Adipocyte (in vitro differentiated cells): ENCODE measurements around the gene OTOR.

ENCODE experiments used
- DNase-seq: peaks from one replicate; pipeline ENCODE4 v3.0.0-alpha.2; 2015; ENCODE audit warnings: low read depth
- H3K27me3 ChIP-seq: replicated peaks from 2 replicates; pipeline ENCODE4 v1.7.0; 2013; ENCODE audit warnings: mild to moderate bottlenecking, low read length, moderate library complexity; ENCODE audit not compliant: control insufficient read depth, insufficient read depth
- H3K36me3 ChIP-seq: 2 replicates; pipeline ENCODE4 v1.7.0; 2013; ENCODE audit warnings: low read length, mild to moderate bottlenecking, moderate library complexity; ENCODE audit not compliant: control insufficient read depth, insufficient read depth, severe bottlenecking
- H3K4me1 ChIP-seq: 2 replicates; pipeline ENCODE4 v1.7.0; 2013; ENCODE audit warnings: mild to moderate bottlenecking, low read length, moderate library complexity; ENCODE audit not compliant: control insufficient read depth, insufficient read depth
- H3K4me3 ChIP-seq: 2 replicates; pipeline ENCODE4 v1.7.0; 2013; ENCODE audit warnings: mild to moderate bottlenecking, low read length, moderate library complexity
- H3K9ac ChIP-seq: 2 replicates; pipeline ENCODE4 v1.7.0; 2013; ENCODE audit warnings: mild to moderate bottlenecking, low read length, moderate library complexity
- H3K9me3 ChIP-seq: 2 replicates; pipeline ENCODE4 v1.7.0; 2013; ENCODE audit warnings: mild to moderate bottlenecking, low read length, moderate library complexity; ENCODE audit not compliant: control insufficient read depth

Gene OTOR

GRCh38 chr20:16748308-16748900, at the start of gene OTOR:
TSS of gene OTOR (plus strand) at chr20:16748358. CDS start at chr20:16748402, 44 bp downstream.
- Histone ChIP-seq H3K9me3 (no peaks in the 10 kb centered on the region), H3K4me1 (no peaks in the 10 kb centered on the region), H3K4me3 (no peak within 1 kb of the TSS), H3K27me3 (peaks cover under 1% of the 10 kb centered on the region), H3K9ac (no peak within 1 kb of the TSS), H3K36me3 (no peaks in the 10 kb centered on the region)
- DNase-seq = no peak

GRCh38 chr20:16699293-16699692, 48.9 kb upstream of the OTOR start:
- Histone ChIP-seq H3K9me3 (no peaks in the 10 kb centered on the region), H3K4me3 (no peak overlapping the region), H3K36me3 (no peaks in the 10 kb centered on the region), H3K9ac (no peak overlapping the region), H3K4me1 (no peaks in the 10 kb centered on the region), H3K27me3 (peaks cover 13% of the 10 kb centered on the region)
- no peak for DNase-seq

- Histone ChIP-seq H3K9me3 (peaks cover 5% of the 10 kb centered on the region), H3K4me1 (no peaks in the 10 kb centered on the region), H3K36me3 (no peaks in the 10 kb centered on the region), H3K4me3 (no peak overlapping the region), H3K27me3 (peaks cover 13% of the 10 kb centered on the region), H3K9ac (no peak overlapping the region)
- DNase-seq = no peak
These were observed 46.9 kb upstream of the OTOR start for GRCh38 chr20:16701296-16701695.

- H3K4me3 ChIP-seq = no peak overlapping the region
- peaks cover 5% of the 10 kb centered on the region for H3K9me3 ChIP-seq
- H3K36me3 ChIP-seq = no peaks in the 10 kb centered on the region
- peaks cover 4% of the 10 kb centered on the region for H3K27me3 ChIP-seq
- no peak for DNase-seq
- H3K4me1 ChIP-seq = no peaks in the 10 kb centered on the region
- no peak overlapping the region for H3K9ac ChIP-seq
These were observed 44.6 kb upstream of the OTOR start for GRCh38 chr20:16703570-16703969.

GRCh38 chr20:16707674-16708073, 40.5 kb upstream of the OTOR start:
- Histone ChIP-seq H3K9ac (no peak overlapping the region), H3K9me3 (peaks cover 5% of the 10 kb centered on the region), H3K27me3 (peaks cover 11% of the 10 kb centered on the region), H3K36me3 (no peaks in the 10 kb centered on the region), H3K4me3 (no peak overlapping the region), H3K4me1 (no peaks in the 10 kb centered on the region)
- DNase-seq = no peak

GRCh38 chr20:16708602-16709001, 39.6 kb upstream of the OTOR start:
- Histone ChIP-seq H3K4me3 (no peak overlapping the region), H3K36me3 (no peaks in the 10 kb centered on the region), H3K27me3 (peaks cover 16% of the 10 kb centered on the region), H3K4me1 (no peaks in the 10 kb centered on the region), H3K9me3 (peaks cover 5% of the 10 kb centered on the region), H3K9ac (no peak overlapping the region)
- no peak for DNase-seq

GRCh38 chr20:16709017-16709416, 39.1 kb upstream of the OTOR start:
- peaks cover 16% of the 10 kb centered on the region for H3K27me3 ChIP-seq
- H3K4me1 ChIP-seq = no peaks in the 10 kb centered on the region
- no peak overlapping the region for H3K9ac ChIP-seq
- DNase-seq = no peak
- no peaks in the 10 kb centered on the region for H3K36me3 ChIP-seq
- peaks cover 5% of the 10 kb centered on the region for H3K9me3 ChIP-seq
- no peak overlapping the region for H3K4me3 ChIP-seq

GRCh38 chr20:16710781-16711180, 37.4 kb upstream of the OTOR start:
- Histone ChIP-seq H3K27me3 (peaks cover 24% of the 10 kb centered on the region), H3K9me3 (peaks cover 3% of the 10 kb centered on the region), H3K36me3 (no peaks in the 10 kb centered on the region), H3K9ac (no peak overlapping the region), H3K4me3 (no peak overlapping the region), H3K4me1 (no peaks in the 10 kb centered on the region)
- DNase-seq = no peak

- Histone ChIP-seq H3K4me3 (no peak overlapping the region), H3K9me3 (no peaks in the 10 kb centered on the region), H3K27me3 (peaks cover 24% of the 10 kb centered on the region), H3K36me3 (no peaks in the 10 kb centered on the region), H3K4me1 (no peaks in the 10 kb centered on the region), H3K9ac (no peak overlapping the region)
- peak; percentile 13 for DNase-seq
These were observed 36.4 kb upstream of the OTOR start for GRCh38 chr20:16711661-16712258.

- no peaks in the 10 kb centered on the region for H3K9me3 ChIP-seq
- DNase-seq = no peak
- H3K4me3 ChIP-seq = no peak overlapping the region
These were observed 35.6 kb upstream of the OTOR start for GRCh38 chr20:16712511-16712947.

GRCh38 chr20:16713066-16713465, 35.1 kb upstream of the OTOR start:
- Histone ChIP-seq H3K9ac (no peak overlapping the region), H3K4me3 (no peak overlapping the region), H3K9me3 (no peaks in the 10 kb centered on the region), H3K36me3 (no peaks in the 10 kb centered on the region), H3K27me3 (peaks cover 28% of the 10 kb centered on the region), H3K4me1 (no peaks in the 10 kb centered on the region)
- no peak for DNase-seq

More at GRCh38 chr20:16712511-16712947, 35.6 kb upstream of the OTOR start:
- Histone ChIP-seq H3K9ac (no peak overlapping the region), H3K36me3 (no peaks in the 10 kb centered on the region), H3K4me1 (no peaks in the 10 kb centered on the region), H3K27me3 (peaks cover 24% of the 10 kb centered on the region)

GRCh38 chr20:16714242-16714641, 33.9 kb upstream of the OTOR start:
- Histone ChIP-seq H3K27me3 (peaks cover 30% of the 10 kb centered on the region), H3K9me3 (peaks cover 2% of the 10 kb centered on the region), H3K4me3 (no peak overlapping the region), H3K9ac (no peak overlapping the region), H3K4me1 (no peaks in the 10 kb centered on the region), H3K36me3 (no peaks in the 10 kb centered on the region)
- DNase-seq = no peak
